Psoas muscle (tissue), 8 donors: ENCODE results near the gene MUC2. TPM values are rescaled to one million over a fixed set of nuclear protein-coding genes. Genes with fewer than 3 reads are reported as not detected.

Experiments used
- ATAC-seq, 4 donors: fragments of 200-7000 bp; cut with Tn5 transposase; one replicate each; pipeline ENCODE4 v1.9.1; 2020; ENCODE audit warnings: moderate library complexity in 3 of 4, mild to moderate bottlenecking in 2 of 4
- DNase-seq, 2 donors: peaks; one replicate each; pipeline ENCODE4 v3.0.0-alpha.2; 2020
- H3K27ac ChIP-seq: fragments of 200-600 bp; one replicate; pipeline ENCODE4 v1.8.0; 2022
- H3K27me3 ChIP-seq, 3 donors: fragments of 200-600 bp in 1 of 3; one replicate each; pipeline versions ENCODE4 v1.6.1 to v1.8.0; 2013 to 2022; ENCODE audit warnings: low read length in 2 of 3, mild to moderate bottlenecking in 2 of 3, moderate library complexity in 1 of 3; ENCODE audit not compliant: insufficient read depth in 3 of 3
- H3K36me3 ChIP-seq, 2 donors: fragments of 200-600 bp in 1 of 2; one replicate each; pipeline versions ENCODE4 v1.6.1 to v1.8.0; 2013 to 2022; ENCODE audit warnings: low read depth in 1 of 2, mild to moderate bottlenecking in 1 of 2, moderate library complexity in 1 of 2; ENCODE audit not compliant: insufficient read depth in 1 of 2
- H3K4me1 ChIP-seq: fragments of 200-600 bp; one replicate; pipeline ENCODE4 v1.8.0; 2022
- H3K4me3 ChIP-seq: fragments of 200-600 bp; one replicate; pipeline ENCODE4 v1.8.0; 2022; ENCODE audit warnings: mild to moderate bottlenecking
- H3K9me3 ChIP-seq: fragments of 200-600 bp; one replicate; pipeline ENCODE4 v1.8.0; 2022
- CTCF ChIP-seq: fragments of 200-600 bp; IDR thresholded peaks from one replicate; pipeline ENCODE4 v1.8.0; 2022; ENCODE audit warnings: antibody characterized with exemption
- WGBS, 3 donors: extraction: QIAGEN DNeasy Blood & Tissue Kit; methylation state at CpG; one replicate each; pipeline versions ENCODE4 v1.1.6 to v1.1.7; 2013; 5-methylcytosine and 5-hydroxymethylcytosine counted together
- intact Hi-C, 2 donors: fragments of 100-400 bp; cut with DNase I; formaldehyde crosslinking; loops; one replicate each; pipeline versions ENCODE4 v1.11.0 to v1.14.2; 2022
- polyA plus RNA-seq, 3 donors: library from polyadenylated mRNA; stranded (reverse); fragments of 200-250 nt; gene quantifications; one replicate each; pipeline ENCODE4 v1.2.3, GENCODE V29; 2013
- total RNA-seq, 4 donors: library from RNA; stranded (reverse); fragmentation: NEBNext Ultra II Directional in 2 of 4; extraction: Animal tissue kit (Norgen Biotek cat#: 25700) in 2 of 4; gene quantifications; one replicate each; pipeline versions ENCODE4 v1.2.1 to v1.2.4, GENCODE V29; 2021 to 2023
- donor health status: healthy with polysubstance abuse.
- donor health status: DM: no; HTN: no; CAD: no; lungs with moderate emphysema.
- donor health status: Bipolar disorder and iron deficiency.
- donor health status: healthy.
- donor health status: DM: yes; HTN: yes; CAD: no.
- donor health status: DM: no; HTN: no; CAD: no.
- donor health status: DM: no; HTN: no; CAD: no.
- donor health status: DM: yes; HTN: yes; CAD: no.

The MUC2 gene
- total and polyA plus RNA-seq, 7 donors, result under 0.01 to 0.44 (median 0.02) TPM; not detected in 2

DNA sequence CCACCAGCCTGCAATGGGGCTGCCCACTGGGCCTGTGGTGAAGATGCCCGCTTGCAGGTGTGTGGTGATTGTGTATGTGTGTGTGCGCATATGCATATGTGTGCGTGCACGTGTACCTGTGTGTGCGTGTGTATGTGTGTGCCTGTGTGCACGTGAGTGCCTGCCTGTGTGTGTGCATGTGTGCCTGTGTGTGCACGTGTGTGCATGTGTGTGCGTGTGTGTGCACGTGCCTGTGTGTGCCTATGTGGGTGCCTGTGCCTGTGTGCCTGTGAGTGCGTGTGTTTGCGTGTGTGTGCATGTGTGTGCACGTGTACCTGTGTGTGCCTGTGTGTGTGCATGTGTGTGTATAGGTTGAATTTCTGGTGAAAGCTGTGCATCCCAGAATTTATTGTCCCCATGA is 35.8 kb upstream of the MUC2 start:
- no peak for ATAC-seq

DNA sequence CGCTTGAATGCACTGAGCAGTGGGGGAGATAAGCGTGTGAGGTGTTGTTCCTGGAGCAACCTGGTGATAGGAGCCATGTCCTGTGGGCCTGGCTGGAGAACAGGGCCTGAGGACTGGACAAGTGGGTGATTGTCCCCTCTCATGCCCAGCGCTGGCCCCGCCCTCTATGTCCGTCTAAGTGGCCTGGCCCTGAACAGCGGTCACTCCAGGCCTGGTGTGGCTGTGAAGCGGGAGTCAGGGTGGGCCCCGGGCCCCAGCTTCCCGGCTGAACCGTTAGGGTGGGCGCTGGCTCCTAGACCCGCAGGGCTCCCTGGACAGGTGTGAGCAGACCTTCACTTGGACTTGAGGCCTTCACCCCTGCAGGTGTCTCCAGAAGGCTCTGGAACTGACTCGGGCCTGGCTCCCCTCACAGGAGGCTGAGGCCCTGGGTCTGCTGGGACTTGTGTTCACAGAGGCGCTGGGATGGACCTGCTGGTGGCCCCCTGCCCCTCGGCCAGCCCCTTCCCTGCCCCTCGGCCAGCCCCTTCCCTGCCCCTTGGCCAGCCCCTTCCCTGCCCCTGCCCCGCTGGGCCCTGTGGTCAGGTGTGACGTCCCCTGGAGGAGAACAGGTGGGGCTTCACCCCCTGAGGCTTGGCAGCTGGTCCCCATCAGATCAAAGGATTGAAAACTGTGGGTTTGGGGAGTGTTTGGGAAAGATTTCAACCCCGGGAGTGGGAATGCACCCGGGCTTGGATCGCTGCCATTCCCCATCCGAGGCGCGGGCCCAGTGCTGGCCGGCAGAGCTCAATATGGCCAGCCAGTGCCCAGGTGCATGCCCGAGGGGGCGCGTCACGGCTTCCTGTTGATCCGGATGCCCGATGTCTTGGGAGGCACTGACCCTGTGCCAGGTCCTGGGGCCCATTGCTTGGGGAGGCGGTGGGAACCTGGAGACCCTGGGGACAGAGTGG is 34.9 kb upstream of the MUC2 start:
- intact Hi-C loops, result no loop called here
- WGBS, 3 donors, result 61 to 72% (median 65%) methylated on average over 28 to 32 of the region's 32 CpGs
- ATAC-seq, result no peak

More for the DNA sequence above, 35.8 kb upstream of the MUC2 start:
- no peaks in the 10 kb centered on the region for H3K9me3 ChIP-seq
- no peak for TF ChIP-seq CTCF
- H3K36me3 ChIP-seq, result no peaks in the 10 kb centered on the region
- intact Hi-C loops, result no loop called here
- H3K27me3 ChIP-seq, result peaks cover 0 to 6% (median 0%) of the 10 kb centered on the region in 3 donors
- H3K4me1 ChIP-seq, result peaks cover 12% of the 10 kb centered on the region
- H3K4me3 ChIP-seq, result no peak overlapping the region
- H3K27ac ChIP-seq, result no peak overlapping the region
- 91 to 95% (median 93%) methylated on average over 12 of the region's 12 CpGs for WGBS, 3 donors
- DNase-seq, result no peak

DNA sequence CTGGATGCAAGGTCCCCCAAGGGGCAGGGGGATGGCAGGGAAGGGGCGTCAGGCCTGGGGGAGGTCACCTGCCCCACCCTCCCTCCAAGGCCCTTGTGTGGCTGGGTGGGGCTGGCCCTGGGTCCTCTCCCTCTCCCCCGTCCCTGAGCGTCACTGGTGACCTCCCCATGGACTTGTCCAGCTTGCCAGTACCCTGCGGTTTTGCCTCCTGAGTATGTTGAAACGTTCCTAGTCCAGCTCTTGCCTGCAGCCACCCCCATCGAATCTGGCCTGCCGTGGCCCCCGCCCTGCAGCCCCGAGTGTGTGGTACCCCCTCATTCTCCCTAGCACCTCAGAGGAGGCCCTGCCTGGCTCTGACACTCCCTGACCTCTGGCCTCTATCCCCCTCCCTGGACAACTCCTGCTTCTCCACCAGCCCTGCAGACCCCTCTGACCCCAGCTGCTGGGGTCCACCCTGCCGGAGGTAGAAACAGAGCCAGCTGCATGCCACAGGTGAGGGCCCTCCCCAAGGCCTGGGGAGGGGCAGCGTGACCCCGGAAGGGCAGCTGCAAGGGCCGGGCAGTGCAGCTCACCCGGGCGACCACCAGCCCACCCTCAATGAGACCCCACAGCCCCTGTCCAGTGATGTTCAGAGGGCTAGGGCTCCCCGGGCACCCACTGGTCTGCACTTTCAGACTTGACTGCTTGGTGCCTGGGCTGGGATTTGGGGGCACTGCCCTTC is 34.1 kb upstream of the MUC2 start:
- Histone ChIP-seq H3K4me1 (no peaks in the 10 kb centered on the region), H3K27me3 (peaks cover 0 to 5% (median 0%) of the 10 kb centered on the region in 3 donors), H3K4me3 (no peak overlapping the region), H3K36me3 (no peaks in the 10 kb centered on the region), H3K27ac (no peak overlapping the region), H3K9me3 (no peaks in the 10 kb centered on the region)
- DNase-seq (peak in 1 of 2 donors; percentile 9), ATAC-seq (no peak)
- WGBS, 3 donors, result 70 to 72% (median 71%) methylated on average over 14 to 16 of the region's 16 CpGs
- intact Hi-C loops, result no loop called here
- TF ChIP-seq CTCF, result no peak

More for the DNA sequence above, 34.9 kb upstream of the MUC2 start:
- Histone ChIP-seq H3K9me3 (no peaks in the 10 kb centered on the region), H3K27me3 (peaks cover 0 to 6% (median 0%) of the 10 kb centered on the region in 3 donors), H3K4me1 (peaks cover 5% of the 10 kb centered on the region), H3K36me3 (no peaks in the 10 kb centered on the region), H3K27ac (no peak overlapping the region), H3K4me3 (no peak overlapping the region)
- no peak for TF ChIP-seq CTCF
- peak in 1 of 2 donors; percentile 13 for DNase-seq

DNA sequence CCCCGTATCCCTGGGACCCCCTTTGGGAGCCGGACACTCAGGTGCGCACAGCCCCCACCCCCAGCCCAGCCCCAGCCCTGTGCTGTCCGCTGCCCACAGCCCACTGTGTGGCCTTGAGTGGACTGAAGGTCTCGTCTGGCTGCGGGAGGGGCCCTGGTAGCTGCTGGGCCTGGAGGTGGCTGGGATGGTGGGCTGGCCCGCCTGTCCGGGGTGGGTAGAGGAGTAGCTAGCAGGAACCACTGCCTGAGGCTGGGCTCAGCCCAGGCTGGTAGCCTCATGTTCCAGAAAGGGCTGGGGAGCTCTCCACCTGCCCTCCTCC is 33.6 kb upstream of the MUC2 start:
- peak in 1 of 2 donors; percentile 9 for DNase-seq
- 85 to 93% (median 88%) methylated on average over 7 to 8 of the region's 8 CpGs for WGBS, 3 donors
- no peak for TF ChIP-seq CTCF

More for the DNA sequence above, 33.6 kb upstream of the MUC2 start:
- Histone ChIP-seq H3K27ac (no peak overlapping the region), H3K4me3 (no peak overlapping the region), H3K27me3 (peaks cover 0 to 4% (median 0%) of the 10 kb centered on the region in 3 donors), H3K4me1 (no peaks in the 10 kb centered on the region), H3K36me3 (no peaks in the 10 kb centered on the region), H3K9me3 (no peaks in the 10 kb centered on the region)
- ATAC-seq, result peak in 1 of 4 donors; percentile 15
- intact Hi-C loops, result no loop called here
